Peyer's patch (tissue), 4 donors: ENCODE measurements around the gene MYZAP.

ENCODE experiments used
- CTCF ChIP-seq, 6 experiments: fragments of 450-650 bp in 4 of 6; fragments of 200-600 bp in 2 of 6; sonication (generic) in 1 of 6; IDR thresholded peaks; one replicate each; pipeline ENCODE4 v1.5.1; 2017 to 2019; ENCODE audit warnings: antibody characterized with exemption in 6 of 6, mild to moderate bottlenecking in 3 of 6, moderate library complexity in 1 of 6
- POLR2A ChIP-seq, 2 donors: fragments of 450-650 bp; IDR thresholded peaks; one replicate each; pipeline ENCODE4 v1.5.1; 2017; ENCODE audit warnings: antibody characterized with exemption in 2 of 2, mild to moderate bottlenecking in 2 of 2, moderate library complexity in 2 of 2

- no peak for TF ChIP-seq POLR2A (IDR thresholded peaks at IDR 0.05)
- no peak for TF ChIP-seq CTCF (IDR thresholded peaks at IDR 0.05)
These were observed 64.7 kb downstream of the MYZAP start for GRCh38 chr15:57656434-57656833.
